RWPE1 (cell line): ENCODE data around the gene PTPRK.
A peak's percentile ranks its signal among the peaks of the same experiment; 100 is the strongest.

Experiments used
- CTCF ChIA-PET: fragments of 350-600 bp; sonication (Branson Sonifier 250); formaldehyde crosslinking; extraction: SDS; loops from one replicate; lab custom pipeline; 2021; lab: Yijun Ruan, JAX
- POLR2A ChIA-PET: fragments of 400-600 bp; formaldehyde crosslinking; extraction: SDS; loops from one replicate; lab custom pipeline; 2020; ENCODE audit warnings: antibody characterized with exemption; ENCODE audit not compliant: low non-redundant PET; lab: Yijun Ruan, JAX
- DNase-seq: peaks from one replicate; pipeline ENCODE4 v3.0.0; 2012; ENCODE audit warnings: low spot score
- H3K27ac ChIP-seq: fragments of 450-650 bp; 2 replicates; pipeline ENCODE4 v1.5.1; 2017
- TF ChIP-seq, protein P1 (sequence below): fragments of 450-650 bp; conservative IDR thresholded peaks from 2 replicates; pipeline ENCODE4 v1.5.1; 2017; ENCODE audit warnings: low read depth, mild to moderate bottlenecking

The PTPRK gene

DNA sequence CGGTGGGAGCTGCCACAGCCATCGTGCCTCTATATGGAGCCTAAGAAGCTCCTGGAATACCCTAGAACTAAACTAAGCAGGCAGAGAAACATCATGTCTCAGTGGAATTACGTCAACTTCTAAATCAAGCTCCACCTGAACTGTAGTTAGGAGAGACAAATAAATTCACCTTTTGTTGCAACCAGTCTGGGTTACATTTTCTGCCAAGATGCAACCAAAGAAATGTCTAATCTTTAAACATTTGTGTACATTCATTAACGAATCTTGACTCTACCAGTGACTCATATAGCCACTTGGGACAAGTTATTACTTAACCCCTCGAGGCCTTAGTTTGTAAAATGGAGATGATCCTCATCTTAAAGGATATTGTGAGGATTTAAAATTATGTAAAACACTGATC lies 8.9 kb downstream of the PTPRK start:
- CTCF ChIA-PET = interaction anchor here (0.7 kb wide), 1 partner anchor 424 kb away, joined by 4 read pairs; no protein-coding TSS in a partner anchor
- TF ChIP-seq, protein P1, sequence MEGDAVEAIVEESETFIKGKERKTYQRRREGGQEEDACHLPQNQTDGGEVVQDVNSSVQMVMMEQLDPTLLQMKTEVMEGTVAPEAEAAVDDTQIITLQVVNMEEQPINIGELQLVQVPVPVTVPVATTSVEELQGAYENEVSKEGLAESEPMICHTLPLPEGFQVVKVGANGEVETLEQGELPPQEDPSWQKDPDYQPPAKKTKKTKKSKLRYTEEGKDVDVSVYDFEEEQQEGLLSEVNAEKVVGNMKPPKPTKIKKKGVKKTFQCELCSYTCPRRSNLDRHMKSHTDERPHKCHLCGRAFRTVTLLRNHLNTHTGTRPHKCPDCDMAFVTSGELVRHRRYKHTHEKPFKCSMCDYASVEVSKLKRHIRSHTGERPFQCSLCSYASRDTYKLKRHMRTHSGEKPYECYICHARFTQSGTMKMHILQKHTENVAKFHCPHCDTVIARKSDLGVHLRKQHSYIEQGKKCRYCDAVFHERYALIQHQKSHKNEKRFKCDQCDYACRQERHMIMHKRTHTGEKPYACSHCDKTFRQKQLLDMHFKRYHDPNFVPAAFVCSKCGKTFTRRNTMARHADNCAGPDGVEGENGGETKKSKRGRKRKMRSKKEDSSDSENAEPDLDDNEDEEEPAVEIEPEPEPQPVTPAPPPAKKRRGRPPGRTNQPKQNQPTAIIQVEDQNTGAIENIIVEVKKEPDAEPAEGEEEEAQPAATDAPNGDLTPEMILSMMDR = no peak
- H3K27ac ChIP-seq = peak overlapping the region; percentile 52
- POLR2A ChIA-PET = no interaction called here
- peak; percentile 78 for DNase-seq

- peak overlapping the region; percentile 64 for H3K27ac ChIP-seq
- no peak for DNase-seq
- ChIA-PET CTCF (no interaction called here), POLR2A (no interaction called here)
- TF ChIP-seq, protein P1 = no peak
Observed at GRCh38 chr6:128509709-128510108, 10.7 kb downstream of the PTPRK start.

GRCh38 chr6:128508588-128509296 lies 11.7 kb downstream of the PTPRK start:
- peak overlapping the region; percentile 90 for H3K27ac ChIP-seq
- DNase-seq = peak; percentile 89
- ChIA-PET CTCF (interaction anchor here (0.9 kb wide), 1 partner anchor 217 kb away, joined by 5 read pairs; no protein-coding TSS in a partner anchor), POLR2A (no interaction called here)
- TF ChIP-seq, protein P1 = no peak

GRCh38 chr6:128507337-128508310 lies 12.8 kb downstream of the PTPRK start:
- peak overlapping the region; percentile 50 for H3K27ac ChIP-seq
- TF ChIP-seq, protein P1 = no peak
- POLR2A ChIA-PET = no interaction called here
- CTCF ChIA-PET = interaction anchor here (0.6 kb wide), 1 partner anchor 63 kb away, joined by 3 read pairs; no protein-coding TSS in a partner anchor
- DNase-seq = no peak

DNA sequence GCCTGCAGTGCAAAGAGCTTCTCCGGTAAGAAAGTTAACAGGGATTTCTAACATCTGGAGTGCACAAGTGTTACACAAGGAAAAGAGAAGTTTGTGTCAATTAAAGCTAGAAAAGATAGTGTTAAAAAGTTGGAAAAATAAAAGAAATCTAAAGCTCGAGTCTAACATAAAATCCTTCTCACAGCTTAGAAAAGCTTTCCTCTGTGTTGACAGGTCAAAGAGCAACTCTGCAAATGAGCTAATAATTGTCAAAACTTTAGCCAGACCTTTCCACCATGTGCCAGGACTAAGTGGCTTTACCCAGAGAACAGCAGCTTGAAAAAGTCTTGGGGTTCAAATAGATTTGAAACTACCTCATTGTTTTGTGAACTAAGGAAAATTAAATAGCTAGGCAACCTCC lies 14.8 kb downstream of the PTPRK start:
- TF ChIP-seq, protein P1 = no peak
- H3K27ac ChIP-seq = no peak overlapping the region
- DNase-seq = no peak
- ChIA-PET CTCF (interaction anchor here (0.9 kb wide), 1 partner anchor 264 kb away, joined by 4 read pairs; no protein-coding TSS in a partner anchor), POLR2A (no interaction called here)

GRCh38 chr6:128504003-128504654 lies 16.3 kb downstream of the PTPRK start:
- CTCF ChIA-PET = interaction anchor here (0.7 kb wide), 1 partner anchor 1533 kb away, joined by 4 read pairs; no protein-coding TSS in a partner anchor
- TF ChIP-seq, protein P1 = no peak
- POLR2A ChIA-PET = no interaction called here
- H3K27ac ChIP-seq = no peak overlapping the region
- no peak for DNase-seq
